ENCODE results near the gene MGAT4D. TPM values are rescaled to one million over a fixed set of nuclear protein-coding genes. Genes with fewer than 3 reads are reported as not detected.
"Not testable (repeated sequence)": the region's sequence is repeated elsewhere in the genome, so short reads cannot be mapped to it uniquely, and the experiment has no call there.

Gene MGAT4D
- total RNA-seq, 2 donors from 2014 or later, result not detected

DNA sequence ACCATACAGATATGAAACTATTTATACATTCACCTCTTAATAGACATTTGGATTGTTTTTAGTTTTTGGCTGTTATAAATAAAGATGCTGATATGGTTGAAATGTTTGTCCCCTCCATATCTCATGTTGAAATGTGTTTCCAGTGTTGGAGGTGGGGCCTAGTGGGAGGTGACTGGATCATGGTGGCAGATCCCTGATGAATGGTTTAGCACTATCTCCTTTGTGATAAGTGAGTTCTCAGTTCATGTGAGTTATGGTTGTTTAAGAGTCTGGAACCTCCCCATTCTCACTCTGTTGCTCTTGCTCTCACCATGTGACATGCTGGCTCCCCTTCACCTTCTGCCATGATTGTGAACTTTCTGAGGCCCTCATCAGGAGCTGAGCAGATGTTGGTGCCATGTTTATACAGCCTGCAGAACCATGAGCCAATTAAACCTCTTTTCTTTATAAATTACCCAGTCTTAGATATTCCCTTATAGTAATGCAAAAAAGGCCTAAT lies 58.4 kb downstream of the MGAT4D start:
- Histone ChIP-seq H3K4me3 (no peak overlapping the region), H3K27me3 (no peaks in the 10 kb centered on the region), H3K36me3 (no peaks in the 10 kb centered on the region), H3K27ac (no peak overlapping the region), H3K4me1 (no peaks in the 10 kb centered on the region), H3K9ac (ENCODE audit: low read depth in 2 of 2, low read length in 2 of 2) (no peak overlapping the region), H3K9me3 (no peaks in the 10 kb centered on the region)
- TF ChIP-seq, protein P1, sequence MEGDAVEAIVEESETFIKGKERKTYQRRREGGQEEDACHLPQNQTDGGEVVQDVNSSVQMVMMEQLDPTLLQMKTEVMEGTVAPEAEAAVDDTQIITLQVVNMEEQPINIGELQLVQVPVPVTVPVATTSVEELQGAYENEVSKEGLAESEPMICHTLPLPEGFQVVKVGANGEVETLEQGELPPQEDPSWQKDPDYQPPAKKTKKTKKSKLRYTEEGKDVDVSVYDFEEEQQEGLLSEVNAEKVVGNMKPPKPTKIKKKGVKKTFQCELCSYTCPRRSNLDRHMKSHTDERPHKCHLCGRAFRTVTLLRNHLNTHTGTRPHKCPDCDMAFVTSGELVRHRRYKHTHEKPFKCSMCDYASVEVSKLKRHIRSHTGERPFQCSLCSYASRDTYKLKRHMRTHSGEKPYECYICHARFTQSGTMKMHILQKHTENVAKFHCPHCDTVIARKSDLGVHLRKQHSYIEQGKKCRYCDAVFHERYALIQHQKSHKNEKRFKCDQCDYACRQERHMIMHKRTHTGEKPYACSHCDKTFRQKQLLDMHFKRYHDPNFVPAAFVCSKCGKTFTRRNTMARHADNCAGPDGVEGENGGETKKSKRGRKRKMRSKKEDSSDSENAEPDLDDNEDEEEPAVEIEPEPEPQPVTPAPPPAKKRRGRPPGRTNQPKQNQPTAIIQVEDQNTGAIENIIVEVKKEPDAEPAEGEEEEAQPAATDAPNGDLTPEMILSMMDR (IDR thresholded peaks at IDR 0.05), result no peak
- no peak for DNase-seq
- intact Hi-C loops (cut with DNase I), result no loop called here

GRCh38 chr4:140427919-140428471 lies 70.1 kb downstream of the MGAT4D start:
- Histone ChIP-seq H3K27ac (no peak overlapping the region), H3K4me3 (peak overlapping the region; percentile 55), H3K27me3 (no peaks in the 10 kb centered on the region), H3K4me1 (no peaks in the 10 kb centered on the region), H3K36me3 (no peaks in the 10 kb centered on the region), H3K9me3 (no peaks in the 10 kb centered on the region), H3K9ac (ENCODE audit: low read depth in 2 of 2, low read length in 2 of 2) (no peak overlapping the region)
- no peak for DNase-seq
- intact Hi-C loops (cut with DNase I), result no loop called here
- TF ChIP-seq, protein P1 (IDR thresholded peaks at IDR 0.05), result no peak

DNA sequence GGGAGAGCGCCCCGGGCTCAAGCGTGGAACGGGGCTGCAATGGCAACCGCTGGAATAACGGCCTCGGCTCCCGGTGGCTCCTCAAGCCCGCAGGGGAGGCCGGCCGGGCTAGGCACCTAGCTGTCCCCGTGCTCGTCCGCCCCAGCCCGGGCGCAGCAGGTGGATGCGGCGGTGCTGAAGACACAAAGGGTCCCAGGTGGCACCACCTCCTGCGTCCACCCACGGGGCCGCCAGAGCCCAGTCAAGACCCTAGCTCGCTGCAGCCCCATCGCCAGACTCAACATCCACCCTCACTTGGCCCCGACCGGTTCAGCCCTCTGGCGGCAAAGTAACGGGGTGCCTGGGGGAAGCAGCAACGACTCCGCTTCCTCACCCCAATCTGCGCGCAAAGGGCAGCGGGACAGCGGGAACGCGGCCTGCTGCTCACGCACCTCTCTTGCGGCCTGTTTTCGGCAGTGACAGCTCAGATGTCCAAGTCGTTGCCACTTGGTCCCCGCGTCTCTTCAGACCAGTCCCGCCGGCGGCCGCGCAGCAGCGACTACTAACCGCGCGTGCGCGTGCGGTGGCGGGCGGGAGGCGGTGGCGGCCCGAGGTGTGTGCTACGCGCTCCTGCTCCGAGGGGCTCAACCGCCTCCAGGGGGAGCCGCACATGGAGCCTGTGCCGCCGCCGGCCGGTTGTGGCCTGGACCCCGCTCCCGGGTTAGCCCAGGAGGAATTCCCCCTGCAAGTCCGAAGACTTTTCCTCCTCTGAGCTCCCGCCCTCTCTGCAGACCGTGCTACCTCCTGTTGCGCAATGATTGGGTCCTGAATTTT lies 70.8 kb downstream of the MGAT4D start, which contains the start of gene CLGN:
TSS of gene CLGN (minus strand) at position 543 of the 813 bp plus-strand sequence. CDS start 14,570 bp downstream, outside the sequence.
- TF ChIP-seq, protein P1 (IDR thresholded peaks at IDR 0.05), result no peak
- Histone ChIP-seq H3K36me3 (no peaks in the 10 kb centered on the region), H3K4me3 (peak within 1 kb of the TSS; percentile 55), H3K9ac (ENCODE audit: low read depth in 2 of 2, low read length in 2 of 2) (peak within 1 kb of the TSS; percentile 43 to 63), H3K9me3 (no peaks in the 10 kb centered on the region), H3K27ac (no peak within 1 kb of the TSS), H3K4me1 (no peaks in the 10 kb centered on the region), H3K27me3 (no peaks in the 10 kb centered on the region)
- intact Hi-C loops (cut with DNase I), result no loop called here
- DNase-seq, result peak; percentile 70

DNA sequence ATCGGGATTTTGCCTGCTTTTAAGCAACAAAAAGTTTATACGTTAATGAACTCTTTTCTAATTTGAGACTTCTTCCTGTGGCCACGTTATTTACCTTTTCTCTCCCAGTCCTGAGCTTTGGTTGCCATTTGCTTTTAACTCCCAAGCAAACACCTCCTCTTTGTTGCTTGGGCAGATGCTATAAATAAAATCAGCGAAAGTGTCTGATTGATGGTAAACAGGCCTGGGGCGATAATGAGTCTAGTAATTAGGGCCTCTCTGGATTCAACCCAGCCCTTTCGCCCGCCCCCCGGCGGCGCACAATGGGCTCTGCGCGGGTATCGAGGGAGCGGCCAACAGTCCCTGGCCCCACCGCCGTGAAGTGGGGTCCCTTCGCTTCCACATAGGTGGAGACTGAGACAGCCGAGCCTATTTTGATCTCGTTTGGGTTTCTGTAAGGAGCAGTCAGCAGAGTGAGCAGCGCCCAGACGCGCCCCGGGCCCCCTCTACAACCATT lies 71.4 kb downstream of the MGAT4D start:
- Histone ChIP-seq H3K9ac (ENCODE audit: low read depth in 2 of 2, low read length in 2 of 2) (no peak overlapping the region), H3K27ac (no peak overlapping the region), H3K9me3 (no peaks in the 10 kb centered on the region), H3K27me3 (no peaks in the 10 kb centered on the region), H3K36me3 (no peaks in the 10 kb centered on the region), H3K4me1 (no peaks in the 10 kb centered on the region), H3K4me3 (peak overlapping the region; percentile 55)
- DNase-seq, result no peak
- TF ChIP-seq, protein P1 (IDR thresholded peaks at IDR 0.05), result no peak
- intact Hi-C loops (cut with DNase I), result no loop called here

DNA sequence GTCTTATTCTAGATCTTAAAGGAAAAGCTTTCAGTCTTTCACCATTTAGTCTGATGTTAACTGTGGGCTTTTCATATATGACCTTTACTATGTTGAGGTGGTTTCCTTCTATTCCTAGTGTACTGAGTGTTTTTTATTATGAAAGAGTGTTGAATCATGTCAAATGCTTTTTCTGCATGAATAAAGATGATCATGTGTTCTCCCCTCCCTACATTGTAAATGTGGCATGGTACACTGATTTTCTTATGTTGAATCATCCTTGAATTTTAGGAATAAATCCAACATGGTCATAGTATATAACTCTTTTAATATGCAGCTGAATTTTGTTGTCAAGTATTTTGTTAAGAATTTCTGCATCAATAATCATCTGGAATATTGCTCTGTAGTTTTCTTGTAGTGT lies 75.0 kb downstream of the MGAT4D start:
- H3K27me3 ChIP-seq, result no peaks in the 10 kb centered on the region
- no peaks in the 10 kb centered on the region for H3K4me1 ChIP-seq
- intact Hi-C loops (cut with DNase I), result no loop called here
- no peak for DNase-seq
- H3K9me3 ChIP-seq, result no peaks in the 10 kb centered on the region
- no peaks in the 10 kb centered on the region for H3K36me3 ChIP-seq
- no peak overlapping the region for H3K27ac ChIP-seq
- no peak overlapping the region for H3K4me3 ChIP-seq
- H3K9ac ChIP-seq (ENCODE audit: low read depth in 2 of 2, low read length in 2 of 2), result no peak overlapping the region
- TF ChIP-seq, protein P1 (IDR thresholded peaks at IDR 0.05), result no peak

DNA sequence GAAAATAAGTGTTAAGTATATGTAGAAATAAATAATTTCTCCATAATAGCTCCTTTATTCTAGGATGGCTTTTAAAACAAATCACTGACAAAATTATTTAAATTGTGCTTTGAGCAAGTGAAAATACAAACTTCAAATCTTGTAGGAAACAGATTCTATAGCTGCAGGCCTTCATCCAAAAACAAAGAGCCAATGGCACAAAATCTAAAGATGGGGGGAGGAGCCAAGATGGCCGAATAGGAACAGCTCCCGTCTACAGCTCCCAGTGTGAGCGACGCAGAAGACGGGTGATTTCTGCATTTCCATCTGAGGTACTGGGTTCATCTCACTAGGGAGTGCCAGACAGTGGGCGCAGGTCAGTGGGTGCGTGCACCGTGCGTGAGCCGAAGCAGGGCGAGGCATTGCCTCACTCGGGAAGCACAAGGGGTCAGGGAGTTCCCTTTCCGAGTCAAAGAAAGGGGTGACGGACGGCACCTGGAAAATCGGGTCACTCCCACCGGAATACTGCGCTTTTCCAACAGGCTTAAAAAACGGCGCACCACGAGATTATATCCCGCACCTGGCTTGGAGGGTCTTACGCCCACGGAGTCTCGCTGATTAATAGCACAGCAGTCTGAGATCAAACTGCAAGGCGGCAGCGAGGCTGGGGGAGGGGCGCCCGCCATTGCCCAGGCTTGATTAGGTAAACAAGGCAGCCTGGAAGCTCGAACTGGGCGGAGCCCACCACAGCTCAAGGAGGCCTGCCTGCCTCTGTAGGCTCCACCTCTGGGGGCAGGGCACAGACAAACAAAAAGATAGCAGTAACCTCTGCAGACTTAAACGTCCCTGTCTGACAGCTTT lies 84.7 kb downstream of the MGAT4D start:
- H3K4me3 ChIP-seq; intact Hi-C loops (cut with DNase I); H3K9ac ChIP-seq (ENCODE audit: low read depth in 2 of 2, low read length in 2 of 2); H3K27me3 ChIP-seq; H3K36me3 ChIP-seq; H3K4me1 ChIP-seq; DNase-seq; H3K9me3 ChIP-seq; H3K27ac ChIP-seq: not testable (repeated sequence)
